CD14-positive monocyte (primary cell): ENCODE results near the gene JAKMIP2. TPM values are rescaled to one million over a fixed set of nuclear protein-coding genes. Genes with fewer than 3 reads are reported as not detected.

Experiments
- DNase-seq, 3 donors: peaks; one replicate each; pipeline ENCODE4 v3.0.0-alpha.2; 2011 to 2022
- H2AFZ ChIP-seq: 2 replicates; pipeline ENCODE4 v1.6.0; 2012; ENCODE audit warnings: mild to moderate bottlenecking, low read depth, low read length, inconsistent platforms; ENCODE audit not compliant: insufficient read depth, poor library complexity, severe bottlenecking
- H3K27ac ChIP-seq, 2 donors: 1 replicate in 1 of 2; 2 replicates in 1 of 2; pipeline ENCODE4 v1.5.1; 2012 to 2013; ENCODE audit warnings: low read length in 2 of 2, control low read depth in 1 of 2, inconsistent platforms in 1 of 2, low read depth in 1 of 2, mild to moderate bottlenecking in 1 of 2
- H3K27me3 ChIP-seq, 2 donors: one replicate each; pipeline versions ENCODE4 v1.6.0 to v1.6.1; 2011 to 2013; ENCODE audit warnings: low read length in 2 of 2; ENCODE audit not compliant: control insufficient read depth in 2 of 2, insufficient read depth in 2 of 2
- H3K36me3 ChIP-seq, 2 donors: replicated peaks in 1 of 2; 1 replicate in 1 of 2; 2 replicates in 1 of 2; pipeline versions ENCODE4 v1.5.1 to v1.6.1; 2012 to 2013; ENCODE audit warnings: low read length in 2 of 2, control low read depth in 1 of 2, inconsistent platforms in 1 of 2, mild to moderate bottlenecking in 1 of 2; ENCODE audit not compliant: insufficient read depth in 2 of 2, control insufficient read depth in 1 of 2
- H3K4me1 ChIP-seq, 2 donors: 1 replicate in 1 of 2; 2 replicates in 1 of 2; pipeline versions ENCODE4 v1.5.1 to v1.6.1; 2012 to 2013; ENCODE audit warnings: low read length in 2 of 2, control low read depth in 1 of 2, inconsistent platforms in 1 of 2, mild to moderate bottlenecking in 1 of 2, moderate library complexity in 1 of 2; ENCODE audit not compliant: insufficient read depth in 2 of 2, control insufficient read depth in 1 of 2
- H3K4me2 ChIP-seq: replicated peaks from 2 replicates; pipeline ENCODE3; 2012; ENCODE audit warnings: low read length, moderate library complexity, mild to moderate bottlenecking; ENCODE audit not compliant: poor library complexity, severe bottlenecking; ENCODE audit errors: extremely low read depth
- H3K4me3 ChIP-seq, 3 experiments: fragments of 200-600 bp in 1 of 3; sonication (generic) in 1 of 3; replicated peaks in 1 of 3; 1 replicate in 2 of 3; 2 replicates in 1 of 3; pipeline ENCODE4 v1.5.1; 2011 to 2013; ENCODE audit warnings: low read length in 3 of 3, mild to moderate bottlenecking in 3 of 3, control low read depth in 2 of 3, low read depth in 2 of 3, inconsistent platforms in 1 of 3, moderate library complexity in 1 of 3
- H3K79me2 ChIP-seq: 2 replicates; pipeline ENCODE4 v1.6.0; 2012; ENCODE audit warnings: mild to moderate bottlenecking, control low read depth, inconsistent platforms, low read length, moderate library complexity; ENCODE audit not compliant: insufficient read depth
- H3K9ac ChIP-seq: 2 replicates; pipeline ENCODE4 v1.6.0; 2017; ENCODE audit warnings: low read length, mild to moderate bottlenecking; ENCODE audit not compliant: insufficient read depth, poor library complexity, severe bottlenecking
- H3K9me3 ChIP-seq, 2 donors: replicated peaks in 1 of 2; 1 replicate in 1 of 2; 2 replicates in 1 of 2; pipeline versions ENCODE4 v1.5.1 to v1.6.1; 2012 to 2013; ENCODE audit warnings: low read length in 2 of 2, control low read depth in 1 of 2; ENCODE audit not compliant: control insufficient read depth in 1 of 2, insufficient read depth in 1 of 2
- H4K20me1 ChIP-seq: 2 replicates; pipeline ENCODE4 v1.6.0; 2012; ENCODE audit warnings: mild to moderate bottlenecking, low read length, control low read depth, moderate library complexity; ENCODE audit not compliant: insufficient read depth
- H3K27ac Mint-ChIP-seq, 7 donors: one replicate each; pipeline ENCODE4 v1.8.0; 2020; ENCODE audit warnings: mild to moderate bottlenecking in 7 of 7, mixed read lengths in 7 of 7, moderate library complexity in 6 of 7, inconsistent platforms in 2 of 7
- H3K27me3 Mint-ChIP-seq, 3 donors: one replicate each; pipeline ENCODE4 v1.8.0; 2021 to 2022; ENCODE audit warnings: low read depth in 3 of 3, mild to moderate bottlenecking in 3 of 3, mixed read lengths in 3 of 3, moderate library complexity in 3 of 3, inconsistent platforms in 1 of 3
- H3K36me3 Mint-ChIP-seq, 2 donors: one replicate each; pipeline ENCODE4 v1.8.0; 2020; ENCODE audit warnings: mixed read lengths in 2 of 2, inconsistent platforms in 1 of 2, mild to moderate bottlenecking in 1 of 2
- H3K4me1 Mint-ChIP-seq: one replicate; pipeline ENCODE4 v1.8.0; 2020; ENCODE audit warnings: mild to moderate bottlenecking, mixed read lengths
- H3K4me3 Mint-ChIP-seq, 2 donors: one replicate each; pipeline ENCODE4 v1.8.0; 2020; ENCODE audit warnings: mild to moderate bottlenecking in 2 of 2, mixed read lengths in 2 of 2, moderate library complexity in 1 of 2
- H3K9me3 Mint-ChIP-seq, 7 donors: one replicate each; pipeline ENCODE4 v1.8.0; 2020 to 2022; ENCODE audit warnings: mixed read lengths in 7 of 7, mild to moderate bottlenecking in 6 of 7, moderate library complexity in 6 of 7, inconsistent platforms in 2 of 7
- WGBS: methylation state at CpG from one replicate; pipeline ENCODE4 v1.1.5; 2013; ENCODE audit warnings: missing lambda C conversion rate; ENCODE audit not compliant: insufficient coverage; 5-methylcytosine and 5-hydroxymethylcytosine counted together
- intact Hi-C, 2 donors: fragments of 100-400 bp; cut with micrococcal nuclease; formaldehyde crosslinking; loops; one replicate each; pipeline versions ENCODE4 v1.15.0 to v1.15.1; 2023
- polyA plus RNA-seq, 3 donors: library from polyadenylated mRNA; depleted of rRNA in 1 of 3; unstranded in 2 of 3; stranded (reverse) in 1 of 3; fragments of 300-500 nt in 2 of 3; fragments of >200 nt in 1 of 3; fragmentation: Illumina TruSeq in 2 of 3; gene quantifications; 1 replicate in 2 of 3; 2 replicates in 1 of 3; pipeline ENCODE4 v1.2.3, GENCODE V29; 2012 to 2021
- TF ChIP-seq, protein P1 (sequence below): fragments of 200-600 bp; IDR thresholded peaks from one replicate; pipeline ENCODE4 v1.8.0; 2022; ENCODE audit warnings: antibody characterized with exemption, mild to moderate bottlenecking

The JAKMIP2 gene
- polyA plus RNA-seq, 3 donors: 0.02 TPM; not detected in 2

- H3K36me3 ChIP-seq: no peaks in the 10 kb centered on the region
- H3K9me3 ChIP-seq: no peaks in the 10 kb centered on the region
- intact Hi-C loops: no loop called here
- no peak overlapping the region for H3K4me3 Mint-ChIP-seq
- H3K4me1 ChIP-seq: no peaks in the 10 kb centered on the region
- H3K27ac ChIP-seq: no peak overlapping the region
- no peaks in the 10 kb centered on the region for H3K36me3 Mint-ChIP-seq
- no peak overlapping the region for H2AFZ ChIP-seq
- H4K20me1 ChIP-seq: no peaks in the 10 kb centered on the region
- no peak overlapping the region for H3K9ac ChIP-seq
- peaks cover 0 to 8% (median 3%) of the 10 kb centered on the region in 7 donors for H3K9me3 Mint-ChIP-seq
- no peak overlapping the region for H3K27ac Mint-ChIP-seq
- no peaks in the 10 kb centered on the region for H3K4me1 Mint-ChIP-seq
- 94% methylated on average over 3 of the region's 3 CpGs for WGBS
- TF ChIP-seq, protein P1, sequence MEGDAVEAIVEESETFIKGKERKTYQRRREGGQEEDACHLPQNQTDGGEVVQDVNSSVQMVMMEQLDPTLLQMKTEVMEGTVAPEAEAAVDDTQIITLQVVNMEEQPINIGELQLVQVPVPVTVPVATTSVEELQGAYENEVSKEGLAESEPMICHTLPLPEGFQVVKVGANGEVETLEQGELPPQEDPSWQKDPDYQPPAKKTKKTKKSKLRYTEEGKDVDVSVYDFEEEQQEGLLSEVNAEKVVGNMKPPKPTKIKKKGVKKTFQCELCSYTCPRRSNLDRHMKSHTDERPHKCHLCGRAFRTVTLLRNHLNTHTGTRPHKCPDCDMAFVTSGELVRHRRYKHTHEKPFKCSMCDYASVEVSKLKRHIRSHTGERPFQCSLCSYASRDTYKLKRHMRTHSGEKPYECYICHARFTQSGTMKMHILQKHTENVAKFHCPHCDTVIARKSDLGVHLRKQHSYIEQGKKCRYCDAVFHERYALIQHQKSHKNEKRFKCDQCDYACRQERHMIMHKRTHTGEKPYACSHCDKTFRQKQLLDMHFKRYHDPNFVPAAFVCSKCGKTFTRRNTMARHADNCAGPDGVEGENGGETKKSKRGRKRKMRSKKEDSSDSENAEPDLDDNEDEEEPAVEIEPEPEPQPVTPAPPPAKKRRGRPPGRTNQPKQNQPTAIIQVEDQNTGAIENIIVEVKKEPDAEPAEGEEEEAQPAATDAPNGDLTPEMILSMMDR: no peak
- H3K27me3 Mint-ChIP-seq: peaks cover 0 to 2% (median 2%) of the 10 kb centered on the region in 3 donors
- no peak for DNase-seq
- H3K4me2 ChIP-seq: no peak overlapping the region
- no peak overlapping the region for H3K4me3 ChIP-seq
- H3K79me2 ChIP-seq: no peaks in the 10 kb centered on the region
- H3K27me3 ChIP-seq: no peaks in the 10 kb centered on the region
These were observed 171.7 kb downstream of the JAKMIP2 start for GRCh38 chr5:147610798-147611197.

DNA sequence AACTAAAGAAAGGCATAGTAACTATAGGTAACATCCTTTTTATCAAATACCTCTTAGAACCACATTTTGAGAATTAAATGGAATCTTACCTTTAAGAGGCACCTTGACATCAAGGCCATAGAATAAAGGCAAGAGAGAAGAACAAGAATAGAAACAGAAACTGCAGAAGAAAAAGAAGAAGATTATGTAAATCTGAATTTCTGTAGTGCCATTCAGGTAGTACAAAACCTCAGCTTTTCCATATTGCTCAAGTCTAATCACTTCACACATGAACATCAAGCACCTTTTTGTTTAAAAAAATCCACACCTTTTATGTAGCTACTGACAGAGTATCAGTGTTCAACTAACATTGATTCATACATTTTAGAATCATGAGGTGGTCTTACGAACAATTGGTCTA, 180.9 kb downstream of the JAKMIP2 start:
- no CpG with 5 or more reads among the region's 1 CpG for WGBS
- peaks cover 0 to 2% (median 0%) of the 10 kb centered on the region in 3 donors for H3K27me3 Mint-ChIP-seq
- no peak overlapping the region for H3K4me3 ChIP-seq

More for the DNA sequence above, 180.9 kb downstream of the JAKMIP2 start:
- Histone ChIP-seq H3K79me2 (no peaks in the 10 kb centered on the region), H3K27me3 (no peaks in the 10 kb centered on the region), H3K4me2 (no peak overlapping the region), H3K36me3 (no peaks in the 10 kb centered on the region), H3K27ac (no peak overlapping the region), H4K20me1 (no peaks in the 10 kb centered on the region), H3K9ac (no peak overlapping the region), H2AFZ (no peak overlapping the region), H3K9me3 (no peaks in the 10 kb centered on the region), H3K4me1 (no peaks in the 10 kb centered on the region)
- TF ChIP-seq, protein P1: no peak
- Mint-ChIP-seq H3K36me3 (no peaks in the 10 kb centered on the region), H3K9me3 (peaks cover 0 to 4% (median 0%) of the 10 kb centered on the region in 7 donors), H3K27ac (no peak overlapping the region), H3K4me3 (no peak overlapping the region), H3K4me1 (no peaks in the 10 kb centered on the region)
- intact Hi-C loops: no loop called here
- no peak for DNase-seq
